HepG2 (cell line): Measurements from ENCODE around the gene SLC29A3.

ENCODE experiments used
- ARID3A ChIP-seq: IDR thresholded peaks from 2 replicates; pipeline ENCODE4 v1.6.1; 2012; ENCODE audit warnings: low read depth, low read length, improper control_type of control experiment
- ARID5B ChIP-seq: IDR thresholded peaks from 2 replicates; pipeline ENCODE4 v1.4.0; 2020; ENCODE audit warnings: mild to moderate bottlenecking, missing genetic modification reagents
- EP300 ChIP-seq, 3 experiments: sonication (generic) in 1 of 3; formaldehyde crosslinking in 1 of 3; IDR thresholded peaks; 2 replicates each; pipeline versions ENCODE4 v1.5.1 to v1.6.1; 2011 to 2020; ENCODE audit warnings: low read depth in 2 of 3, low read length in 2 of 3, borderline replicate concordance in 1 of 3, improper control_type of control experiment in 1 of 3, mild to moderate bottlenecking in 1 of 3, missing genetic modification reagents in 1 of 3, moderate library complexity in 1 of 3
- FOSL1 ChIP-seq: sonication (generic); formaldehyde crosslinking; IDR thresholded peaks from 2 replicates; pipeline ENCODE4 v1.9.0; 2021; ENCODE audit warnings: missing genetic modification reagents, borderline replicate concordance
- MXI1 ChIP-seq: IDR thresholded peaks from 3 replicates; pipeline ENCODE4 v1.6.1; 2012; ENCODE audit warnings: low read depth, low read length, inconsistent platforms, borderline replicate concordance
- PRDM10 ChIP-seq: sonication (generic); formaldehyde crosslinking; IDR thresholded peaks from 2 replicates; pipeline ENCODE4 v1.4.0; 2020; ENCODE audit warnings: low read depth, missing genetic modification reagents
- RFX1 ChIP-seq: fragments of 450-650 bp; IDR thresholded peaks from 2 replicates; pipeline ENCODE4 v1.6.1; 2017
- RFX5 ChIP-seq: IDR thresholded peaks from 2 replicates; pipeline ENCODE4 v1.6.1; 2011; ENCODE audit warnings: low read depth, low read length, improper control_type of control experiment
- SNAPC2 ChIP-seq: sonication (generic); formaldehyde crosslinking; IDR thresholded peaks from 2 replicates; pipeline ENCODE4 v1.8.1; 2022; ENCODE audit warnings: mild to moderate bottlenecking, missing genetic modification reagents
- WIZ ChIP-seq: sonication (generic); formaldehyde crosslinking; IDR thresholded peaks from 2 replicates; pipeline ENCODE4 v1.5.1; 2020; ENCODE audit warnings: mild to moderate bottlenecking, missing genetic modification reagents
- ZNF232 ChIP-seq: sonication (generic); formaldehyde crosslinking; IDR thresholded peaks from 2 replicates; pipeline ENCODE4 v1.4.0; 2020; ENCODE audit warnings: missing genetic modification reagents, borderline replicate concordance
- ZNF510 ChIP-seq: sonication (generic); formaldehyde crosslinking; IDR thresholded peaks from 2 replicates; pipeline ENCODE4 v1.4.0; 2020; ENCODE audit warnings: low read depth, mild to moderate bottlenecking, missing genetic modification reagents
- TF ChIP-seq, protein P1 (sequence below): IDR thresholded peaks from 2 replicates; pipeline ENCODE4 v1.6.1; 2016; ENCODE audit warnings: low read depth, missing genetic modification reagents, missing compliant biosample characterization

- TF ChIP-seq EP300 (IDR thresholded peaks at IDR 0.05; ENCODE audit: low read depth in 2 of 2, low read length in 2 of 2): no peak
- no peak for TF ChIP-seq EP300 (CRISPR knock-in tag; IDR thresholded peaks at IDR 0.05; ENCODE audit: borderline replicate concordance)
- no peak for TF ChIP-seq ARID5B (CRISPR knock-in tag)
- no peak for TF ChIP-seq ZNF510 (CRISPR knock-in tag)
- TF ChIP-seq RFX1: no peak
- TF ChIP-seq ZNF232 (CRISPR knock-in tag): no peak
- no peak for TF ChIP-seq FOSL1 (CRISPR knock-in tag)
- no peak for TF ChIP-seq SNAPC2 (CRISPR knock-in tag)
- no peak for TF ChIP-seq WIZ (CRISPR knock-in tag)
- no peak for TF ChIP-seq ARID3A
- no peak for TF ChIP-seq MXI1
- TF ChIP-seq, protein P1, sequence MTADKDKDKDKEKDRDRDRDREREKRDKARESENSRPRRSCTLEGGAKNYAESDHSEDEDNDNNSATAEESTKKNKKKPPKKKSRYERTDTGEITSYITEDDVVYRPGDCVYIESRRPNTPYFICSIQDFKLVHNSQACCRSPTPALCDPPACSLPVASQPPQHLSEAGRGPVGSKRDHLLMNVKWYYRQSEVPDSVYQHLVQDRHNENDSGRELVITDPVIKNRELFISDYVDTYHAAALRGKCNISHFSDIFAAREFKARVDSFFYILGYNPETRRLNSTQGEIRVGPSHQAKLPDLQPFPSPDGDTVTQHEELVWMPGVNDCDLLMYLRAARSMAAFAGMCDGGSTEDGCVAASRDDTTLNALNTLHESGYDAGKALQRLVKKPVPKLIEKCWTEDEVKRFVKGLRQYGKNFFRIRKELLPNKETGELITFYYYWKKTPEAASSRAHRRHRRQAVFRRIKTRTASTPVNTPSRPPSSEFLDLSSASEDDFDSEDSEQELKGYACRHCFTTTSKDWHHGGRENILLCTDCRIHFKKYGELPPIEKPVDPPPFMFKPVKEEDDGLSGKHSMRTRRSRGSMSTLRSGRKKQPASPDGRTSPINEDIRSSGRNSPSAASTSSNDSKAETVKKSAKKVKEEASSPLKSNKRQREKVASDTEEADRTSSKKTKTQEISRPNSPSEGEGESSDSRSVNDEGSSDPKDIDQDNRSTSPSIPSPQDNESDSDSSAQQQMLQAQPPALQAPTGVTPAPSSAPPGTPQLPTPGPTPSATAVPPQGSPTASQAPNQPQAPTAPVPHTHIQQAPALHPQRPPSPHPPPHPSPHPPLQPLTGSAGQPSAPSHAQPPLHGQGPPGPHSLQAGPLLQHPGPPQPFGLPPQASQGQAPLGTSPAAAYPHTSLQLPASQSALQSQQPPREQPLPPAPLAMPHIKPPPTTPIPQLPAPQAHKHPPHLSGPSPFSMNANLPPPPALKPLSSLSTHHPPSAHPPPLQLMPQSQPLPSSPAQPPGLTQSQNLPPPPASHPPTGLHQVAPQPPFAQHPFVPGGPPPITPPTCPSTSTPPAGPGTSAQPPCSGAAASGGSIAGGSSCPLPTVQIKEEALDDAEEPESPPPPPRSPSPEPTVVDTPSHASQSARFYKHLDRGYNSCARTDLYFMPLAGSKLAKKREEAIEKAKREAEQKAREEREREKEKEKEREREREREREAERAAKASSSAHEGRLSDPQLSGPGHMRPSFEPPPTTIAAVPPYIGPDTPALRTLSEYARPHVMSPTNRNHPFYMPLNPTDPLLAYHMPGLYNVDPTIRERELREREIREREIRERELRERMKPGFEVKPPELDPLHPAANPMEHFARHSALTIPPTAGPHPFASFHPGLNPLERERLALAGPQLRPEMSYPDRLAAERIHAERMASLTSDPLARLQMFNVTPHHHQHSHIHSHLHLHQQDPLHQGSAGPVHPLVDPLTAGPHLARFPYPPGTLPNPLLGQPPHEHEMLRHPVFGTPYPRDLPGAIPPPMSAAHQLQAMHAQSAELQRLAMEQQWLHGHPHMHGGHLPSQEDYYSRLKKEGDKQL: no peak
- no peak for TF ChIP-seq RFX5
- TF ChIP-seq PRDM10 (CRISPR knock-in tag): no peak
Measured at GRCh38 chr10:71287456-71287855, 31.6 kb upstream of the SLC29A3 start.
